GM18907 (cell line): ENCODE results near the gene TNS3.

Experiments used
- ATAC-seq: cut with Tn5 transposase; IDR thresholded peaks from one replicate; pipeline ENCODE4 v1.9.1; 2021; ENCODE audit warnings: mild to moderate bottlenecking, moderate library complexity; ENCODE audit not compliant: unreplicated experiment

TNS3 gene

DNA sequence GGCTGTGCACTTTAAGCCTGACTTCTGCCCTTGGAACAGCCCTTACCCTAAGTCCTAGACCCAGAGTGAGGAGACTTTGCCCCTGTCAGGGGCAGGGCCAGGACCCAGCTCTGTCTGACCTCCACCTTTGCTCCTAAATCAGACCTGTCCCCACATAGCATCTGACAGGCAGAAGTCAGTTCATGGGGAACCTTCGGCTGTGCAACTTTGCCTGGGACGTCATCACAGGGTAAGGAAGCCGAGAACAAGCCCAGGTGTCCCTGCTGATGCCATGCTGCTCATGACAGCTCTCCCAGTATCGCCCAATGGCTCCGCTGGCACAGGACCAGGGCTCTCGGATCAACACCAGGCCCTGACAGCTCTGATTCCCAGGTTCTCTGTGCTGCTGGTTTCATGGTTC, 55.4 kb downstream of the TNS3 start:
- ATAC-seq = no peak

DNA sequence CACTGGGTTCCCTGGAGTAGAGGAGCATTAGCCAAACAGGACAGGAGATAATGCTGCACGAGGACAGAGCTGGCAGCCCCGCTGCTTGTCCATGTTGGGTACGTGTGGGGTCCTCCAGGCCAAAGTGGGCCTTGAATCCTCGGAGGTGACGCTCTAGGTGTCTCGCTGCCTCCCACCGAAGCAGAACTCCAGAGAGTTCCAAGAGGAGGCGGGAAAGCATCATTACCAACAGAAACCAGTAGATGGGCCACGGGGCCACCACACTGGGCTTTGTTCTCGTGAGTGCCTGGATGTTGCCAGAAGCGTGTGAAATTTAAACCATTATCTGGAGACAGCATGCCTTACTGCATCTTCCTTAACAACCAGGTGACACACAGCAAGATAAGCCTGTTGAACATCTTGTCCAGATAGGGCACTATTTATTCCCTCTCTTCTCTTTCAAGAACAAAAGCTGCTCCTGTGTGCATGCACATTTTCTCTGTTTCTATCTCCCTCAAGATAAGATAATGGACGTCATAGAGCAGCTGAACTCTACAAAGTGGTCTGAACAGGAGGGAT, 56.8 kb downstream of the TNS3 start:
- no peak for ATAC-seq

DNA sequence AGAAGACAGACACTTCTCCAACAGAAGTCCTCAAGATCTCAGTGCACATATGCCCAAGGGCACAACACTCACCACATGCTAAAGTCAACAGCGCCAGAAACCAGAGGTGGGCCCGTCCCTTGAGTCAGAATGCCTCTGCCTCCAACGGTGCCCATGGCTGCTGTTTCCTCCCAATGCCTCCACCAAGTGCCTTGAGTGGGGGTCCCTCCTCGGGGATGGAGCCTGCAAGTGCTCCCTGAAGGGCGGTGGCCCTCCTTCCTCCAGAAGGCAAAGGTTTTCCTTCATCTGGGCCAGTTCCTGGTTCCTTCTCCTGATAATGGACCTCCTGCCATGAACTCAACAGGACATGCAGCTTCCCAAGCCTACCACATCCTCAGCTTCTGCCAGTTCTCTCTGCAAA, 58.5 kb downstream of the TNS3 start:
- no peak for ATAC-seq

DNA sequence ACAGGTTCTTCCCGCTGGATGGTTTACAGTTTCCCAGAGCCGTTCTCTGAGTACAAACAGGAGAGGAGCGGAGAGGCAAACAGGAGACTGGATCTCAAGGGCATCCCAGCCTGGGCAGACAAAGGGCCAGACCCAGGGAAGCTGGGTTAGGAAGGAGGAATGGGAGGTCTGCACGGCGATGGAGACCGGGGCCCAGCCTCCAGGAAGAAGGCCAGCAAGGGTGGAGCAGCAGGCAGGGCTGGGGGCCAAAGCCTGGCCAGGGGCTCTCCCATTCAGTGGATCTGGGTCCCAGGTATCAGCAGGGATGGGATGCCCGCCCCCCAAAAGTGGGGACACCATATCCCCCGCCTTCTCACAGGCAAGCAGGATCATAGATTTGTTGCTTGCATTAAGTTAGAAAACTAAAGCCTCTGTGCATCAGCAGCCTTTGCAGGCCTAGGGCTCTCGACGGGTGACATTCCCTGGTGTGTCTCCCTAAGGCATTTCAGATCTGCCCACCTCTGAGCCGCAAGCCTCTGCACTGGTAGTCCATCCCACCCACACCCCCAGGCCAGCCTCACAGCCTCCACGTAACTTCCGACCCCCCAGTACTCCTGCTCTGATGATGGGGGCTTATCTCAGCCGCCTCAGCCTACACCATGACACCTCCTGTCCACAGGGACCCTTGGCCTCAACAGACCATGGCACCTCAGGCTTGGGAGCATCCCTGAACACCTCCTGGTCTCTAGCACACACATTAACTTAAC, 59.9 kb downstream of the TNS3 start:
- no peak for ATAC-seq

DNA sequence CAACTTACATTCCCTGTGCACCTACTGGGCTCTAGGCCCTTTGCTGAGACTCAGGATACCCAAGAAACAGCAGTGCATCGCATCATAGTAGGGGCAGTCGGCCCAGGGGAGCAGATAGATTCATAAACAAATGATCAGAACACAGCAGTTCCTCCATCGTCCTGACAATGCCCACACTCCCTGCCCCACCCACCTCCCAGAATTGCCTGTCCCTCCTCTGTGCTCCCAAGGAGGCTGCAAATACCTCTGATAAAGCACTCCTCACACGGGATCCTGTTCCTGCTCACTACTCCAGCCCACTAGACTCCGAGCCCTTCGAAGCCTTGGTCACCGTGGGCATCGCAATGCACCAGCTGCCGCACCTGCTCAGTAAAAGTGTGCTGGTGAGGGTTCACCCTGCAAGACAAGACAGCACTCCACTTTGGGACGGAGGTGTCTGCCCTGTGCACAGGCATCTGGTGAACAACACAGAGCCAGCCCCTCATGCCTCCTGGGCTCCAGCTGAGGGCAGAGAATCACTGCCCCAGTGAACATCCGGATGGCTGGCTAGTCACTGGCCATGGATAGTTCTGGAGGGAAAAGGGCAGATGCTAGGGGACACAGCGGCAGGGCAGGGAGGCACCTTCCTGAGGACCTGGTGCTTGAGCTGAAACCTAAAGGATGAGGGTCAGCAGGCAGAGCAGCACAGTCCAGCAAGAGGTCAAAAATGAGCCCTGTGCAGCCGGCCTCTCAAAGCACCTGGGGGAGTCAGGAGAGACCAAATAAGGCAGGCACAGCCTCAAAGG, 60.7 kb downstream of the TNS3 start:
- no peak for ATAC-seq

DNA sequence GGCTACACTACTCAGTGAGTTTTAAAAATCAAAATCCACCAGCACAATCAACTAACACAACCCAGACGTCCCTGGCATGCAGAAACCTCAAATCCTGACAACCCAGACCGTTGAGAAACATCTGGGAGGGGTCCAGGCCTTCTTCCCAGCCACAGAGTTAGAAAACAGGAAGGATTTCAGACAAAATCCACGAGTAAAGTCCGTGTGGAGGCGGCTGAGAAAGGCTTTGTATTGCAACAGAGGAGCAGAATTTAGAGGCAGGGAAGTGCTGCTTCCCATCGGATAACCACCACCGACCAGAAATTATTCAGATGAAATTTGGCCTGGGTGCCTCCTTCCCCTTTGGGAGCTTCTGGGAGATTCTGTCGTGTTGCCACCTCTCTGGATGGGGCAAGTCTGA, 61.5 kb downstream of the TNS3 start:
- no peak for ATAC-seq

DNA sequence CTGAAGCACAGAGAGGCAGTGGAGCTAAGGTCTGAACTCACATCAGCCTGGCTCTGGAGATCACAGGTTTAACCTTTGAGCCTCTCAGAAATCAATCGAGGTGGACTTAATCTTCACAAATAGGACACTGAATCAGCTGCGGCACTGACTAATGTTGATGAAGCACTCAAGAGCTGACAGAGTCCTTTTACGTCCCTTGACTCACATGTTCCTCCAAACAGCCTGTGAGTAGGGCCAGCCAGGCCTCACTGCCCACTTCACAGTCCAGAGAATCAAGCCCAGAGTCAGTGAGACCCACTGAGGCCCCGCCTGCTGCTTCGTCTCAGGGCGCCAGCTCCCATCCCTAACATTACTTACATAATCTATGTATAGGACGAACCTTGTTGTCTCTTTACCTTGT, 63.1 kb downstream of the TNS3 start:
- ATAC-seq = no peak

DNA sequence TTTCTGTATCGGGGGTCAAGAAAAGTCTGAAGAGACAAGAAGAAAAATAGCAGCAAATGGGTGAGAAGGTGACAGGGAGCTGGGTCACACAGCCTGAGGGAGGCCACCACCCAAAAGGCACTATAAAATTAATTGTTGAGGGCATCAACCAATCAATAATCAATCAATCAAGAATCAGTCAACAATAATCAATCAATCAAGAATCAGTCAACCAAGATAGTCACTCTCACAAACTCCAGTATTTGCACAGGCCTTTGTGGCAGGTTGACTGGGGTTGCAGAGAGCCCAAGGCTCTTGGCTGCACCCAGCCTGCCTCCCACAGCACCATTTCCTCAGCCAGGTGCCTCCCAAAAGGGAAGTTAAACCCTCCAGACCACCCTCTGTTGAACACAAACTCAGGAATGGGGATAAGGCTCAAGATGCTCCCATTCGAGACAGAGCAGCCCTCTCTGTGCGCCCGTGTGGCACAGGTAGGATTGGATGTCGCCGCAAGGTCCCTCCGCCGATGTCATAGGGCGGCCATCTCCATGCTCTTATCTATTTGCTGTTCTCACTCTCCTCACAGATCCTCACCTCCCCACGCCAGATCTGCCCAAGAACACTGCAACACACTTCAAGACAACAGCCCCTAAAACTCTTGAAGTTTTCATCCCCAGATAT, 64.0 kb downstream of the TNS3 start:
- no peak for ATAC-seq

DNA sequence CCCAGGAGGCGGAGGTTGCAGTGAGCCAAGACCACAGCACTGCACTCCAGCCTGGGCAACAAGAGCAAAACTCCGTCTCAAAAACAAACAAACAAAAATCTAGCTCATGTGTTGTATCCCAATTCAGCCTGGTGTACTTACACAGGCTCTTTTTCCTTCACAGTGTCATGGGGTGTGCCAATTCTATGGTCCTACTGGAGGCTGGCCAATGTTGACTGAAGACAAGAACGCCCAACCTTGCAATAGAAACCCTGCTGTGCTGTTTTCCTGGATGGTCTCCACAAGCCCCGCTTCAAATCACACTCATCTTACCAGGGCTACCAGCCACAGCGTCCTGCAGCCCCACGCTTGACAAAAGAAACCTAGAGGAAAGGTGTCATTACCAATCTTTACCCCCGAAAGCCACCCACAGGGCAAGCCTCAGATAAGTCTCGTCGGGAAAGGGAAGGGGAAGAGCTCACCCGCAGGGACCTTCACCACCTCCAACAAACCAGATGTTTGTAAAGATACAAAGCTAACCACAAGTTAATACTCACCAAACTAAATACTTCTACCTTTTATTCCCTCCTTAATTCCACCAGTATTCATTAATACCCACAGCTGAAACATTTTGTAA, 64.8 kb downstream of the TNS3 start:
- ATAC-seq = no peak

DNA sequence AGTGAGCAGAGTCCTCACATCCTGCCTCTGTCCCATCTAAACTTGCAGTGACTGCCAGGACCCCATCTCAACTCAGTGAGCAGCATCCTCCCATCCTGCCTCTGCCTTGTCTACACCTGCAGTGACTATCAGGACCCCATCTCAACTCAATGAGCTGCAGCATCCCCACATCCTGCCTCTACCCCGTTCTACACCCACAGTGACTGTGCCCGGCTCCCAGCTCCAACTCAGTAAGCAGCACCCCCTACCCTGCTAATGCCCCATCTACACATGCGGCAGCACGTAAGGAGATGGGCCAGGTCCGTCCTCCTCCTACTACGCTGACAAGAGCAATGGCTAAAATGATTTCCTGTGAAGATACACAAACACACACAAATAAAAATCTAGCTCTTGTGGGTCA, 65.5 kb downstream of the TNS3 start:
- ATAC-seq = no peak

DNA sequence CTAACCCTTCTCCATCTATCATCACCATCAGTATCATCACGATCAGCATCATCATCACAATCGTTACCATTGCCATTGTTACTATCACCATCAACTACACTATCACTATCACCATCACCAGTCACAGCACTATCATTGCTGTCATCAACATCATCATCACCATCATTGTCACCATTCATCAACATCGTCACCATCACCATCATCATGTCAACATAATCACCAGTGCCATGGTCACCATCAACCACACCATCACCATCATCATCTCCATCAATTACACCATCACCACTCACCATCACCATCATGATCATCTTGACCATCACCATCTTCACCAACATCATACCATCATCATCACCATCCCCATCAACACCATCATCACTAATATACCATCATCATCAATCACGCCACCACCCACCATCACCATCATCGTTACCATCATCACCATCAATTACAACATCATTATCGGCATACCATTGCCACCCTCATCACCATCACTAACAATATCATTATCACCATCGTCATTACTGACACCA, 66.5 kb downstream of the TNS3 start:
- ATAC-seq = no peak

DNA sequence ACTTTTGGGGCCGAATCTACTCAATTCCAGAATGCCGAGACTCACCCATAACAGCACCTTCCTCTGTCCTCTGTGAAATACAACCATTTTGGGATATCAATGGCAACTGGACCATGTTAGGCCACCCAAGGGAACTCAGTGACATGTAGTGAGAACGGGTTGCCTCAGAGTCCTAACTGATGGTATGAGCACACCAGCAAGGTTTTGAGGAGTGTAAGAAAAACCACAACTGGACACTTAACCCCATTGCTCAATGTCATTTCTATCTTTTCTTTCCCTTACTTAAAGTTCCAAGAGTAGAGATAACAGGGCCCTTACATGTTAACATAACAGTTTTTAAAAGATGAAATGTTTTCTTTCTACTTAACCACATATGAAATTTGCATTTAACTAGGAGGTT, 67.1 kb downstream of the TNS3 start:
- no peak for ATAC-seq

DNA sequence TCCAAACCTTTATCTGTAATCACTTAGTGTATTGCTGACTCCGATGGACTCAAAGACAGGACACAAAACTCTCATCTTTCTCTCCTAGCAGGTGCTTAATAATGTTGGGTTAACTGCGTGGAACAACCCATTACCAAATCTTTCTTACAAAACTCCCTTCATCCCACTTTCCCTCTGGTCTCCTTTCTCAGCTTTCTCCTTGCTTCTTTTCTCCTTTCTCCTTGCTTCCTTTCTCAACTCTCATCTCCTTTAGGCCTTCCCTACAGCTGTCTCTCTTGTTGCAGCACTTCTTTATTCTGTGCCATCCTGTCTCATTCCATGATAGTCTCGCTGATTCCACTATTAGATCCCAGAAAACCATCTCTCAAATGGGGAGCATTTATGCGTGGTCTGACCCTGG, 67.5 kb downstream of the TNS3 start:
- ATAC-seq = no peak

DNA sequence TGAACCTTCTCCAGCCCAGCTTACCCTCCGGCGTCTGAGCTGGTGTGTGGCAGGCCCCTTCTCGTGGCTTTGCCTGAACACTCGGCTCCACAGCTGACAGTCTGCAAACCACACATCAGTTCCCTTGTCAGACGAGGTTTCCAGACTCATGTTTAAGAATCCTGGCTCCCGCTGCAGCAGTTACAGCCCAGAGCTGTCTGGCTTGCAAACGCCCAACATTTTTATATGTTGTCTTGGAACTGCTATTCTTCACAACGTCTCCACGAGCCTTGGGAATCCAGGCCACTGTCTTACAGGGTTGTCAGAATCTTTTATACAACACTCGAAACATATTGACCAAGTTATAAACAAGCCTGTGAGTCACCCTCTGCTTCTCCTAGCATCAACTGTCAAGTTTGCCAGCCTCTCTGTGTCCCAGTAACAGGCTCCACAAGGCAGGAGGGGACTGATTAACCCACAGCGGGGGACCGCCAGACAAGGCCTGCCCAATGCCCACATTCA, 68.1 kb downstream of the TNS3 start:
- no peak for ATAC-seq

DNA sequence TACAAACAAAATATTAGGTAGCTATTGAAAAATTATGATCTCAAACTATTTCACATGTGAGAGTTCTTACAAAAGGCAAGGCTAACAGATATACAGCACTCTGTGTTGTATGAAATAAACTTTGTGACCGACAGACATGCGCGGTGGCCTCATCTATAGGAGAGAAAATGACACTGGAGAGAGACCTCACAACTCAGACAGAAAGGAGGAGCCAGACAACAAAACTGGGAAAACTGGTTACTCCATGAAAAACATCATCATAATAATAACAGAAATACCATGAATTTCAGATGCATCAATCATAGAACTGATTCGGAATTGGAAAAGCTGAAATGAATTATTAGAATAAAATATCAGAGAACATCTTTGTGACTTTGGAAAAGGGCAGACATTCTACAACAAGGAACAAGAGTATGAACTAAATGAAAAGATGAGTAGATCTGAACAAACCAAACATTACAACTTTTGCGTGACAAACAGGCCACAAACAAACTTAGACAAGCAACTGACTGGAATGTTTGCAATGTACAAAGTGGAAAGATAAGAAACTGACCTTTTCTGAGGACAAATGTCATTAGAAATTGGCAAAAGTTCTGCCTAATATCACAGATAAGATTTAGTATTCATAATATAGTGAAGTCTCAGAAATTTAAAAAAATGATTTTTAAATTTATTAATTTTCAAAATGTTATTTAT, 69.3 kb downstream of the TNS3 start:
- ATAC-seq = no peak

DNA sequence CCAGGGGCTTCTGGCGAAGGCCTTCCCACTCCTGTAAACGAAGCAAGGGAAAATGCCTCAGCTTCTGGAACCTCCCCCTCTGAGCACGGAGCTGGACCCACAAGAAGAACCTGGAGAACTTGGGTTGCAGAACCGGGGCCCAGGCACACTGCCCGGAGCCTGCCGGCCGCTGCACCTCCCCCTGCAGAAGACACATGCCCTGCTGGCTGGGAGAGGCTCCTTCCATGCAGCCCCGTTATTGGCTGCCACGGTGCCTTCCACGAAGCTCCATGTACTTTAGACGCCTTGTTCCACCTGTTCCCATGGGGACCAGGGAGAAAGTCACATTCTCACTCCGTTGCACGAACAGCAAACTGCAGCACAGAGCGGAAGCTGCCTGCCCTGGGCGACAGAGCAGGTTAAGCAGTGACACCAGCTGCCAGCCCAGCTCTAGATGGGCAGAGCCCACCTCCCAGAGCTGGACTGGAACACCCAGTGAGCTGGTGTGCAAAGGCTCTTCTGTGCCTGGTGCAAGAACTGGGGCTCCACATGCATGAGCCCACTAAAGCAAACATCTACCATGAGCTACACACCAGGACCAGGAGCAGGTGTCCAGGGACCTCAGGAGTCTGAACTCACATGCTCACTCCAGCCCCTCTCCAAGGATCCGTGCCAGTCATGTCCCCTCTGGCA, 70.1 kb downstream of the TNS3 start:
- ATAC-seq = no peak

DNA sequence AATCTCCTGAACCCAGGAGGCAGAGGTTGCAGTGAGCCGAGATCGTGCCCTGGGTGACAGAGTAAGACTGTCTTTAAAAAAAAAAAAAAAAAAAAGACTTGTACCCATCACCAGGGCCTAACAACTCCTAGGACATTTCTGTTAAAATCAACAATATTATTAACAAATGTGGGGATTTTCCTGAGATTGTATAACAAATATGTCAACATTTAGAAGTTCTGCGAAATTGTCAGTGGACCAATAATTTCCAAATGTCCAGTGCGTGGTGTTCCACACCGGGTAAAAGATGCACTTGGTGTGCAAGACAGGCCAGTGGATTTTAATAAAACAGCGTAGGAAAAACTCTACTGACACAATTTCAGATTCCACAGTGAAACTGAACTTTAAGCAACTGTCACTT, 71.1 kb downstream of the TNS3 start:
- ATAC-seq = no peak

DNA sequence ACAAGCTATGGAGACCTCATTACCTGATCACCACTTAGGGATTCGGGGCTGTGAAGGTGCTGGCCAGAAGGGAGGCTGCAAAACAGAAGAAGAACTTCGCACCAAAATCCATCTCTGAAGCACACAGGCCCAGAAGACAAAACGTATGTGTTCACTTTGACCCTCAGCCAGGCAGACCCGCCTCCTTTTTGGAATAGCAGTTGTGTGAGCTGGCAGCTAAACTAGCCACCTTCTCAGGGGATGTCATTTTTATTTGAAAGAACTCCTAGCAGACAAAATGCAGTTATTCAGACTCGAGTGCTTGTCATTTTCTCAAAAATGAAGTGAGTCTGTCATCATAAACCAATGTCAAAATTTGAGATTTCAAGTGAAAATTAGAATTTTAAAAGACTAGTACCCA, 71.7 kb downstream of the TNS3 start:
- no peak for ATAC-seq

DNA sequence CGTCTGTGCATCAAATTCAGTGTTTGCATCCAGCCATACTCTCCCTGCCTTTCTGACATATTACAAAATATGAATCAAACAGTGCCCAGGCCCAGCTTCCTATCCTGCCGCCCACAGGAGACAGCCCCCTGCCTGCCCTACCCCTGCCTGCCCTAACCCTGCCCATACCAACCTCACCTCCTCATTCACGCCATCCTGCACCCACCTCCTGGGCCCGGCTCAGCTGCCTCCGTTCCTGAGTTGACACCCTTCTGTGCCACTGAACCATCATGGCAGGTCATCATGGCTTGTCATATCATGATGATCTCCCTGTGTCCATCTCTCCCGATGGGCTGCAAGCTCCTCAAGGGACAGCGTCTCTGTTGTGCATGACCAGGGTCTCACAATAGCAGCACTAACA, 72.3 kb downstream of the TNS3 start:
- ATAC-seq = no peak
